VCaP (cell line): Measurements from ENCODE around the gene B4GALT2.
A peak's percentile ranks its signal among the peaks of the same experiment; 100 is the strongest.

Source experiments
- H3K27ac ChIP-seq: fragments of 450-650 bp; 2 replicates; pipeline ENCODE4 v1.5.1; 2017
- TF ChIP-seq, protein P1 (sequence below): fragments of 450-650 bp; conservative IDR thresholded peaks from 2 replicates; pipeline ENCODE4 v1.5.1; 2017; ENCODE audit warnings: mild to moderate bottlenecking, moderate library complexity

Gene B4GALT2

DNA sequence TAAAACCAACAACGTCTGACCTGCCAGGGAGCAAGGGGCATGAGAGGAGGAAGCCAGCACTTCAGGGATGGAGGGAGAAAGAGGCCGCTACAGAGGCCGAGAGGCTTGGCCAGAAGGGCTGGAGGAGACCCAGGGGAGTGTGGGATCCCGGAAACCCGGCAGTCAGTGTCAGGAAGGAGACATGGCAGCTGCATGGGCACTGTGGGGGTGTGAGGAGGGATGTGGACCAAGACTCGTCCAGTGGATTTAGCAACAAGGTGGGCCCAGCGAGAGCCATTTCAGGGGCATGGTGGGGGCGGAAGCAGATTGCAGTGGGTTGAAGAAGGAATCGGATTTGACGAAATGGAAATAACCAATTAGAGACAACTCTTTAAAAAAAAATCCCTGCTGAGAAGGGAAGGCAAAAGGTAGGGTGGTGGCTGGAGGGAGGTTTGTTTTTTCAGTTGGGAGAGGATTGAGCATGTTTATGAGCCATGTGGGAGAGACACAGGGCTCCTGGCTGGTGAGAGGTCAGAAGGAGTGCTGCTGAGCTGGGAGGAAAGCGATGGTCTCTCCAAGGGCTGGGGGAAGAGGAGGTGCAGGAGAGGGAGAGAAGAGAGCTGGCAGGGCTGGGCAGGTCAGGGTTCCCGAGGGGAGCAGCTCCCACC is 4.4 kb downstream of the B4GALT2 start:
- H3K27ac ChIP-seq = no peak overlapping the region
- TF ChIP-seq, protein P1, sequence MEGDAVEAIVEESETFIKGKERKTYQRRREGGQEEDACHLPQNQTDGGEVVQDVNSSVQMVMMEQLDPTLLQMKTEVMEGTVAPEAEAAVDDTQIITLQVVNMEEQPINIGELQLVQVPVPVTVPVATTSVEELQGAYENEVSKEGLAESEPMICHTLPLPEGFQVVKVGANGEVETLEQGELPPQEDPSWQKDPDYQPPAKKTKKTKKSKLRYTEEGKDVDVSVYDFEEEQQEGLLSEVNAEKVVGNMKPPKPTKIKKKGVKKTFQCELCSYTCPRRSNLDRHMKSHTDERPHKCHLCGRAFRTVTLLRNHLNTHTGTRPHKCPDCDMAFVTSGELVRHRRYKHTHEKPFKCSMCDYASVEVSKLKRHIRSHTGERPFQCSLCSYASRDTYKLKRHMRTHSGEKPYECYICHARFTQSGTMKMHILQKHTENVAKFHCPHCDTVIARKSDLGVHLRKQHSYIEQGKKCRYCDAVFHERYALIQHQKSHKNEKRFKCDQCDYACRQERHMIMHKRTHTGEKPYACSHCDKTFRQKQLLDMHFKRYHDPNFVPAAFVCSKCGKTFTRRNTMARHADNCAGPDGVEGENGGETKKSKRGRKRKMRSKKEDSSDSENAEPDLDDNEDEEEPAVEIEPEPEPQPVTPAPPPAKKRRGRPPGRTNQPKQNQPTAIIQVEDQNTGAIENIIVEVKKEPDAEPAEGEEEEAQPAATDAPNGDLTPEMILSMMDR = no peak

DNA sequence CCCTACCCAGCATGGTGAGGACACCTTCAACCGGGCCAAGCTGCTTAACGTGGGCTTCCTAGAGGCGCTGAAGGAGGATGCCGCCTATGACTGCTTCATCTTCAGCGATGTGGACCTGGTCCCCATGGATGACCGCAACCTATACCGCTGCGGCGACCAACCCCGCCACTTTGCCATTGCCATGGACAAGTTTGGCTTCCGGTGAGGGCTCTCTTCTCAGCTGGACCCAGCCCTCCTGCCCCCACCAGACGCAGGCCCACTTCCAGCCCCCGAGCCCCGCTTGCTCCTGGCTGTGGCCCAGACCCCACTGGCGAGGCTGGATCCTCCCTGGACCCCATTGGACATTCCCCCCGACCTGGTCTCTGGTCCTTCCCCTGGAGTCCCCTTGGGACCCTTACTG is 5.8 kb downstream of the B4GALT2 start:
- TF ChIP-seq, protein P1 = no peak
- H3K27ac ChIP-seq = no peak overlapping the region

DNA sequence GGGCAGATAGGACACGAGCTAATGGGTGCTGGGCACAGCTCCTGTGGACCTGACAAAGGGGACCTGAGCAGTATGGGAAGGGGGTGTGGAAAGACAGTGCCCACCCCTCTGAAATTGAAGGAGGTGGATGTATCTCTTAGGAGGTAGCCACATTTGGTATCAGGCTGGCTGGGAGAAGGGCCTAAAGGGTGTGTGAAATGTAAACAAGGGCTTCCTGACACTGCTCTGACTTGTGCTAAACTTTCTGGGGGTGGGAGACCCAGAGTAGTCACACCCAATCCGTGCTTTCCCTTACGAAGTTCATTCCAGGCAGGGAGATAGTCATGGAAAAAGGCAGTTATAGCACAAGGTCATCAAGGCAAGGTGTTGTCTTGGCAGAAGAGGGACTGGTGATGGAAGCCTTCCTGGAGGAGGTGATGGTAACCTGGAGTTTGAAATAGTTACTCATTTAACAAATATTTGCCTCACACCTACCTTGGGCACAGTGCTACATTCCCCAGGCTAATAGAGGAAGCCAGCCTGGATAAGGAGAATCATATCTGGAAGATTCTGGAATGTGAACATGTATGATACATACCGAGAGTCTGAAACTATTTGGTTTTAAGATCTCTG is 7.1 kb downstream of the B4GALT2 start:
- H3K27ac ChIP-seq = no peak overlapping the region
- TF ChIP-seq, protein P1 = no peak

DNA sequence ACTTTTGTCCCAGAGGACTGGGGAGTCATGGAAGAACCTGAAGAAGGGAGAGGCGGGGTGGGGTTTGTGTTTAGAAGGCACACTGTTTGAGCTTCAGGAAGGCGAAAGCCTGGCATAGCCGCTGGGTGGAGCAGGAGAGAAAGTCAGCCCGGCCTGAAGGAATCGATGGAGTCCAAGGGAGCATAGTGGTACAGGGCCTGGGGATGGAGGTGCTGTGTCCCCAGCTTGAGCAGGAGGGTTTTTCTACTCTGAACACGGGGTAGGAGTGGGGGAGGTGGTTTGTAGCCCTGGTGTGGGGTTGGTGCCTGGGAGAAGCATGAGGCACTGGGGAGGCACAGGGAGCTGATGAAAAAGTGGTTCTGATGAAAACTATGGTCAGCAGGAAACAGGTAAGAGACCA is 7.7 kb downstream of the B4GALT2 start:
- TF ChIP-seq, protein P1 = no peak
- H3K27ac ChIP-seq = no peak overlapping the region

DNA sequence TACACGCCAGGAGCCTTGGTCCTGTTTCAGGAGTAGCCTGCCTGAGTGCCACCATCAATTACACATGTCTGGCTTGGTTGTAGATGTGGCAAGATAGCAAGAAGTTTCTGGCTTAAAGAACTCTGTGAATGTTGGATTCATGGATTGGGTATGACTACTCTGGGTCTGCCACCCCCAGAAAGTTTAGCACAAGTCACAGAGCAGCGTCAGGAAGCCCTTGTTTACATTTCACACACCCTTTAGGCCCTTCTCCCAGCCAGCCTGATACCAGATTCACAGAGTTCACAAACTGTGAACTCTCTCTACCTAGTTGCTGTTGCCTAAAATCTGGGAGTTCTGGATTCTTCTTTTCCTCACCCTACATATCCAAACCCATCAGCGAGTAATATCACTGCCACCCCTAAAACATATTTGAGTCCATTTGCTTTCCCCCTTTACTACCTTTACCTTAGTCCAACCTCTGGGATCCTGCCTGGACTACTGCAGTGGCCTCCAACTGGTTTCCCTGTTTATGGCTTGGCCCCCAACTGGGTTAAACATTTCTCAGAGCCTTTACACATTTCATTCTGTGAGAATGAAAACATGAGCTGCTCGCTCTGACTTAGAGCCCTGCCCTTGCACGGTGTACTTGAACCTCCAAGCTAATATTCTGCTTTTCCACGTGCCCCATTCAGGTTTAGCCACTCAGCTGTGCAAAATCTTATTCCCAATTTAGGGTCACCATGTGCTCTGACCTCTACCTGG is 8.3 kb downstream of the B4GALT2 start:
- TF ChIP-seq, protein P1 = no peak
- H3K27ac ChIP-seq = no peak overlapping the region

DNA sequence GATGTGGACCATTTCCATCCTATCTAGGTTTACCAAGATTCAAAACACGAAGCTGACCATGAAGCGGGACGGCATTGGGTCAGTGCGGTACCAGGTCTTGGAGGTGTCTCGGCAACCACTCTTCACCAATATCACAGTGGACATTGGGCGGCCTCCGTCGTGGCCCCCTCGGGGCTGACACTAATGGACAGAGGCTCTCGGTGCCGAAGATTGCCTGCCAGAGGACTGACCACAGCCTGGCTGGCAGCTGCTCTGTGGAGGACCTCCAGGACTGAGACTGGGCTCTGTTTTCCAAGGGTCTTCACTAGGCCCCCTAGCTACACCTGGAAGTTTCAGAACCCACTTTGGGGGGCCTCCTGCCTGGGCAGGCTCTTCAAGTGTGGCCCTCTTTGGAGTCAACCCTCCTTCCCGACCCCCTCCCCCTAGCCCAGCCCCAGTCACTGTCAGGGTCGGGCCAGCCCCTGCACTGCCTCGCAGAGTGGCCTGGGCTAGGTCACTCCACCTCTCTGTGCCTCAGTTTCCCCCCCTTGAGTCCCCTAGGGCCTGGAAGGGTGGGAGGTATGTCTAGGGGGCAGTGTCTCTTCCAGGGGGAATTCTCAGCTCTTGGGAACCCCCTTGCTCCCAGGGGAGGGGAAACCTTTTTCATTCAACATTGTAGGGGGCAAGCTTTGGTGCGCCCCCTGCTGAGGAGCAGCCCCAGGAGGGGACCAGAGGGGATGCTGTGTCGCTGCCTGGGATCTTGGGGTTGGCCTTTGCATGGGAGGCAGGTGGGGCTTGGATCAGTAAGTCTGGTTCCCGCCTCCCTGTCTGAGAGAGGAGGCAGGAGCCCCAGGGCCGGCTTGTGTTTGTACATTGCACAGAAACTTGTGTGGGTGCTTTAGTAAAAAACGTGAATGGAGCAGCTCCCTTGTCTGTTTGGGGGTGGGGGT is 11.5 kb downstream of the B4GALT2 start:
- peak overlapping the region; percentile 86 for H3K27ac ChIP-seq
- TF ChIP-seq, protein P1 = no peak

DNA sequence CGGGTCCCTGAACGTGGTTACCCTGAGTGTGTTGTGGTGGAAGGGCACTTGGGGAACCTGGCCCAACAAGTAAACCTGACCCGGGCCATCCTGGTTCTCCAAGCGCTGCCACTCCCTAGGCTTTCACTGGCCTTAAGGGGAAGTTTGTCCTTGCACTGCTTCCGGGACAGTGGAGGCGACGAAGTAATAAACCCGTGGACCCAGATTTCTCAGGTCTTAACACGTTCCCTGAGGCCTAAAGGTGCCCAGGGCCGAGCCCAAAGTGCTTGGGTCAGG is 12.1 kb downstream of the B4GALT2 start:
- H3K27ac ChIP-seq = peak overlapping the region; percentile 86
- TF ChIP-seq, protein P1 = no peak
